Stimulated activated naive CD4-positive, alpha-beta T cell (primary cell): ENCODE data around the gene LRRC28.

Experiments
- DNase-seq, 6 experiments: peaks; one replicate each; lab custom pipeline; 2025; lab: John Stamatoyannopoulos, UW

LRRC28 gene

DNA sequence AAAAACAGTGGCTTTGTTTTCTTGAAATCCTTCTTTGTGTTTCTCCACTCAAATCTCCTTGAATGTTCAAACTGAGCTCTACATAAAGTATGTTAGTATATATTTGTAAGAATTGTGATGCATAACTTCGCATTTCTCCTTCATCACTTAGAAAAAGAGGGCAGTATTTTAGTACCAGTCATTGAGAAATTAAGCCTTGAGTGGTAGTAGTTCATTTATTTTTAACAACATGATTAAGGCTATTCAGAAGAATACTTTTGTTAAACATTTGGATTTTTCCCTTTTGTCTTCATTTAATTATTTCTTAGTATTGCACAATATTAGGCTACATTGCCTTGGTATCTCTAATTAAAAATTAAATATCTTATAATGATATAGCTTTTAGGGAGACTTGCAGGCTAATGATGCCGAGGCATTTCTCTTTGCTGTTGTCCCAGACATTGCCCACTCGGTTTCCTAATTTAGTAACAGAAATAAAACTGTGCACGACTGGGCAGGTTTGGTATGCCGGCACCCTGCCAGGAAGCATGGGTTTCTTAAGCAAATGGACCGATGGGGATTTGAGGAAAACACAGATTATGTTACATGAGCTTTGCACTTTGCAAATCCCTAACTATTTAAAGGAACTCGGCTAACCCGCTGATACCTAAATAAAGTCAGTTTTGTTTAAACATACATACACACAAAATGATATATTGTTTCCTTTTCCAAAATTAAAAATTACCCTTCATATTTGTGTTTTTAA, 54.7 kb downstream of the LRRC28 start:
- no peak for DNase-seq

GRCh38 chr15:99306694-99307338, 55.5 kb downstream of the LRRC28 start:
- DNase-seq = no peak

DNA sequence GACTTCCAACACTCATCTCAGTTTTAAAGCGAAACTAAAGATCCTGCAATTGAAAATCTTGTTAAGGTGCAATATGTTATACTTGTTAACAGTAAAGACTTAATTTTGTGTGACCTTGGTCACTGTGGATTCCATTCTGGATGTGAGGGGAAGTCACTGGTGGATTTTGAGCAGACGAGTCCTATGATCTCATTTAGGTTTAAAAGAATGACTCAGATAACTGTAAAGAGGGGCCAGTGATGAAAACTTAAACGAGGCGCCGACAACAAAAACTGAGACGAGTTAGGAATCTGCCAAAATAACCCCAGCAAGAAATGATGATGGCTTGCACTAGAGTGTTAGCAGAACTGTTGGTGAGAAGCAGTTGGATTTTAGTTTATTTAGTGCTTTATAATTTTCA, 56.5 kb downstream of the LRRC28 start:
- no peak for DNase-seq

DNA sequence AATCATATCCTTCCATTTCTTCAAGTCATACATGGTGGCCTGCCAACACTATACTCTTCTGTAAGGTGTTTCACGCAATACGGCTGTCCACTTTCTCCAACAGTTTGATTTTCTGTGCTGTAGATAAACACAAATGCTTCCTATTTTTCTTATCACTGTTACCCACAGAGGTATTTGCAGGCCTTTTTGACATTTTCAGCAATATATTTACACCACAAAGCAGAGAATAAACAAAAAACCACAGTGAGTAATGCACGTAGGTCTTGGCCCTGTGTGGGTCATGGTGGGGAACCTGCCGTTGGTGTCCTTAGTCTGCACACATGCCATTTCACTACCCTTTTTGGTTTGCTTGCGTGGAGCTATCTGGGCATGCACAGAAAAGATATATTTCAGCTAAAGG, 59.5 kb downstream of the LRRC28 start:
- no peak for DNase-seq

DNA sequence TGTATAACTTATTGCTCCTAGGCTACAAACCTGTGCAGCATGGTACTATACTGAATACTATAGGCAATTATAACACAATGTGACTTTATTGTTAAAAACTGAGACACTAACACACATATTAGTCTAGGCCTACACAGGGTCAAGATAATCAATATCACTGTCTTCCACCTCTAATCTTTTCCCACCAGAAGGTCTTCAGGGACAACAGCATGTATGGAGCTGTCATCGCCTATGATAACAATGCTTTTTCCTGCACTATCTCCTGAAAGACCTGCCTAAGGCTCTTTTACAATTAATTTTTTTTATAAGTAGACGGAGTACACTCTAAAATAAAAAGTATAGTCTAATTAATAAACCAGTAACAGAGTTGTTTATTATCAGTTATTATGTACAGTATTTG, 60.9 kb downstream of the LRRC28 start:
- no peak for DNase-seq

DNA sequence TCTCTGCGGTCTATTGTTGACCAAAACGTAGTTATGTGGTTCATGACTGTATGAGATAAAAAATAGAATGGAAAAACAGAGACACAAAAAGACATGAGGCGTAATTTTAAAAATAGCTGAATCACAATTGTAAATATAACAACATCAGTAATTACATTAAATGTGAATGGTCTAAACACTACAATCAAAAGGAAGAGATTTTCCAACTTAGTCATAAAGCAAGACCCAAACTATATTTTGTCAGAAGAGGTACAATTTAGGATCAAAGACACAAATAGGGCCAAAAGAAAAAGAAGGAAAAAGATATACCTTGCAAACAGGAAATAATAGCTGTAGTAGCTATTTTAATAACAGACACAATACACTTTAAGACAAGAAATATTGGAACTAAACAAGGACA, 61.5 kb downstream of the LRRC28 start:
- DNase-seq = no peak

- no peak for DNase-seq
These were observed 64.4 kb downstream of the LRRC28 start for GRCh38 chr15:99315636-99316035.

DNA sequence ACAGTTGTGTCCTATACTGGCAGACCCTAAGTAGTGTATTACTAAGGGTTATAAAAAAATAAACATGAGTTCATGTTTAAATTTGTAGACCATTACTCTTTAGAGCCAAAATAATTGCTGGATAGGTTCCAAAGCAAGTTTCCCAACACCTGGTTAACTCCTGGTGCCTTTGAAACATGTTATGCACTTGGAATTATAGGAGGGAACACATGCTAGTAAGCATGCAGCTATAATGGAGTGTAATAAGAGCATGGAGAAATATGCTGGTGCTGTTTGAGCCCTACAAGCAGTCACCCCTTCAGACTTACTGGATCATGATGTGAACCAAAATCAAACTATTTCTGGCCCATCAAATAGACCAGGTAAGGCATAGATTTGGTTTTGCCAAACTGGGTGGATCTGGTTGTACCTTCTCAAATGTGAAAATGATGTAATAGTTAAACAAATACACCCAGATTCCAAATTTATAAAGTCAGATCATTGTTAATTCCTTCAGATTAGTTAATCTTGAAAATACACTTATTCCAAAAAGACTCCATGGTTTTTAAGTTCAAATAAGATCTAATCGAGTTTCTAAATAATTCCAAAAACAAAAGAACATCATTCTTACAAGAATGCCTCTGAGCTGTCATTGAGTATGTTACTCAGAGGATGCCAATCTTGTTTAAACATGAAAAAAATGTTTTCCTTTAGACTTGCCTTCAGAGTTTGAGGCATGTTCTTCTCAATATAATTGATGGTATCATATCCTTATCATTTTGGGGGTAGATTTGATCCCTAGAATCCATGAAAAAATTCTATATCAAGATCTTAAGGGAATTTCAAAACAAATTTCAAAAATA, 69.3 kb downstream of the LRRC28 start:
- no peak for DNase-seq

DNA sequence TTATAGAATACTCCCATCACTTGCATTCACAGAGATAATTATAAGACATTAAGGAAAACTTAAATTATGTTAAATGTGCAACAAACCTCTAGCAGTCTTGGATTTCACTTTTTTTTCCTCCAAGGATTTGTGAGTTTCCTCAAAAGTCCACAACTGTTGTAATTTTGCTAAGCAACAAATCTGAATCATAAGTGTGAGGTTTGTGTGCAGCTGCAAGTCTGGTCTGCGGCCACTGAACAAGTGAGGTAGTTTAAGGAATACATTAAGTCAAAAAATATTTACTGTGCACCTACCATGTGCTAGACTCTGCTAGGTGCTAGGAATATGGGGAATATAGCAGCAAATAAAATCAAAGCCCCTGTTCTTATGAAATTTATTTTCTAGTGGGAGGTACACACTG, 70.2 kb downstream of the LRRC28 start:
- DNase-seq = no peak

GRCh38 chr15:99322643-99323405, 71.5 kb downstream of the LRRC28 start:
- no peak for DNase-seq

DNA sequence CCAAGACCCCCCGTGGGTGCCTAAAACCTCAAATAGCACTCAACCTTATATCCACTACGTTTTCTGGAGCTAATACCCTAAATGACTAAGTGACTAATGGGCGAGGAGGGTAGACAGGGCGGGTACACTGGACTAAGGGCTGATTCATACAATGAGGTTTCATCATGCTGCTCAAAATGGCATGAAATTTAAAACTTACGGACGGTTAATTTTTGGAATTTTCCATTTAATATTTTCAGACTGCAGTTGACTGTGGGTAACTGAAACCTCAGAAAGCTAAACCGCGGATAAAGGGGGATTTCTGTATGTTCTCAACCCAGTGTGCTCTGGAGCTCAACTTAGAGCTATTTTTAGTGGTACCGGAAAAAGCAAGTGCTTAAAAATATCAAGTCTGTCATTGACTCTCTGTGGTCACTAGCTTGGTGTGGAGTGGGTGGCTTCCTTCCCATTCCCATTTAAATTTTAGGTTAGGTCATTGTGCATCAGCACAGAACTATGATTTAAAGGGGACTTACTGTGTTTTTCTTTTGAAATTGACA, 72.9 kb downstream of the LRRC28 start:
- no peak for DNase-seq

GRCh38 chr15:99324700-99325099, 73.4 kb downstream of the LRRC28 start:
- no peak for DNase-seq

DNA sequence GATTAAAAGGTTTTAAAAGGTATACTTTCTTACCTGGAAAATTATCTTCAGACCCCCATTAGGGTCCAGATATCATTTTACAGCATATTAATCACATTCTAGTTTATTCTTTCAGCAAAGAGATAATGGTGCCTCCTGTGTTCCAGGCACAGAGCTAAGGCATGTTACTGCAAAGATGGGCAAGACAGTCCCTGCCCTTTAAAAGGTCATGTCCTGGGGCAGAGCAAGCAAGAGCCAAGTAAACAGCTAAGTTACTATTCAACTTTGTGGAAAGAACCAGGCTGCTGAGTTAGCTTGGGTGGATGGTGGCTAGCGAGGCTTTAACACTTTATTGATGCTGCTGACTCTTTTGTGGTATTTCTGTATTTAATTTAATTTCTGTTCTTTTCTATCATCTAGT, 75.0 kb downstream of the LRRC28 start:
- no peak for DNase-seq

DNA sequence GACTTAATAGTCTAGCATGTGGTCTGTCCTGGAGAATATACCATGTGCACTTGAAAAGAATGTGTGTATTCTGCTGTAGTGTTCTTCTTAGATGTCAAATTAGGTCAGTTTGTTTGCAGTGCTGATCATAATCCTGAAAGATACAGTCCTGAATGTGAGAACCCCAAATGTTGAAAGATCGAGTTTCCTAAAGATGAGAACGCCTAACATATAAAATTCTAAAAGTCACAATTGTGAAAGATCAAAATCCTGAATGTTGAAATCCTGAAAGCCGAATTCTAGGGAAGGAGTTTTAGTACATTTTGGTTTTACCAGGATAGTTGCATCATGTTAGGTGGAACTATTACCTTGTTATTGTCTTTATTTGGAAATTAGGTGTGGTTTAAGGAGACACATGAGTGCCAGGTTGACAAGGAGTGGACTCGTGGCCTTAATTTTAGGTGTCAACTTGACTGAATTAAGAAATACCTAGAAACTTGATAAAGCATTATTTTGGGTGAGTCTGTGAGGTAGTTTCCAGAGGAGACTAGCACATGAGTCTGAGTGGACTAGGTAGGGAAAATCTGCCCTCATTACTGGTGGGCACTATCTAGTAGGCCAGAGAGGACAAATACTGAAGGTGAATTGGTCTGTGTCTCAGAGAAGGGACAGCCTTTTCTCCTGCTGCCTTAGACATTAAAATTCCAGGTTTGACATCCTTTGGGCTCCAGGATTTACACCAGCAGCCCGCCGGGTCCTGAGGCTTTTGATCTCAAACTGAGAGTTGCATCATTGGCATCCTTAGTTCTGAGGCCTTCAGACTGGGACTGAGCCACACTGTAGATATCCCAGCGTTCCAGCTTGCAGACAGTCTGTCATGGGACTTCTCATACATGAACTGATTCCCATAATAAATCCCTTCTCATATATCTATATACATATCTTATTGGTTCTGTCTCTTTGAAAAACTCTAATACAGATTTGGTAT, 77.1 kb downstream of the LRRC28 start:
- DNase-seq = no peak

- DNase-seq = no peak
These were observed 80.1 kb downstream of the LRRC28 start for GRCh38 chr15:99331381-99331780.

GRCh38 chr15:99333413-99333812, 82.1 kb downstream of the LRRC28 start:
- no peak for DNase-seq

DNA sequence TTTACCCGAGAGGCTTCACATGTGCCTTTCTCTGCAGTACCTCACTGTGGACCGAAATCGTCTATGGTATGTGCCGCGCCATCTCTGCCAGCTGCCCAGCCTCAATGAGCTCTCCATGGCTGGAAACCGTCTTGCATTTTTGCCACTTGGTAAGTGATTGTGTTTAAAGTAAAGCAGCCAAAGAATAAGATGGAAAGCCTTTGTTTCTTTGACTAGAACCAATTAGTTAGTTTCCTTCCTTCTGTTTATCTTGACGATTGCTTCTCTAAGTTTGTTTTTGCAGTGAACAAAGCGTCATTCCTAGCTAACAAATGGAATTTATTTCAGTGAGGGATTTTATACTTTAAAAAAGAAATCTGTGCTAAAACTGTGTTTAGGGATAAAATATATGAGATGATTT, 82.7 kb downstream of the LRRC28 start:
- DNase-seq = no peak

DNA sequence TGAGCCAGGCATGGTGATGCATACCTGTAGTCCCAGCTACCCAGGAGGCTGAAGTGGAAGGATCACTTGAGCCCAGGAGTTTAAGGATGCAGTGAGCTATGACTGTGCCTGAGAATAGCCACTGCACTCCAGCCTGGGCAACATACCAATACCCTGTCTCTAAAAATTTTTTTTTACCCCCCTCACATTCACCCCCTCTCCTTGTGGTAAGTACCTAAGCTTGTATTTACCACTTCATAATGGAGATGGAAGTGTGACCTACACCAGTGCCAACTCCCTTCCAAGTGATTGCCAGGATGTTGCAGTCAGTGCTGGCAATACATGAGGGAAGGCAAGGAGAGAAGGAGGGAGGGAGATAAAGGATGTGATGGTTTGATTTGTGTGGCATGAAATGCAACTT, 84.2 kb downstream of the LRRC28 start:
- DNase-seq = no peak

- no peak for DNase-seq
These were observed 85.5 kb downstream of the LRRC28 start for GRCh38 chr15:99336794-99337193.

DNA sequence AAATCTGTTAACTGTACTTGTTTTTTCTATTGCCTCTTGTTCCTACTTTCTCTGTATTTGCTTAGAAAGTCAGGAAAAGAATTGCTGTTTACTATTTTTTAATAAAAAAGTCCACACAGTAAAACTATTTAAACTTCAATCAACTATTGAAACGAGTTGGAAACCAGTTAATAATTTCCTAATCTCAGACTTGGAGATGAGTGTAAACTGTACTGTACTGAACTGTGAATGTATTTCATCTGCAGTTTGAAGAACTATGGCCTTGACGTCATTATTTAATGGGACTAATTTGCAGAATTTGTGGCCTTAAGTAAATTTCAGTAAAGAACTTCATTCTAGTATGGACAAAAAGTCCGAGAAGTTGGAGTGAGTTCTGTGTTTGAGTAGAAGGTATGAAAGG, 89.1 kb downstream of the LRRC28 start:
- no peak for DNase-seq

DNA sequence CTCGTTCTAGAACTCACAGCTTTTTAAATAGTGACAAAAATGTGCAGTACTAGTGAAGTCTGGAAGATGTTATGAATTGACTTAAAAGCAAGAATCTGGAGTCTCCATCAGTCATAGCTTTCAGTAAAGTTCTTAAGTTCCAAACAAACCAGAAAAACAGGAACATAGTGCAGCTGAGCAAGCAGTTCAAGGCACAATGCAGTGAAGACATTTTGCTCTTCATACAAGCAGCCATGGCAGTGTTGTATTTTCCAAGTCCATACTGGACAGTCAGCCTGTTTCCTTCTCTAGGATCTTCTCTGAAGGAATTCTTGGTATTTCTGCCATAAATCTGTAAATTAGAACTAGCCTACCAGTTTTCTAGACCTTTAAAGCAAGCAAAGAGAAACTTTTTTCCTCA, 90.5 kb downstream of the LRRC28 start:
- no peak for DNase-seq
